Spleen (tissue), 7 donors: ENCODE measurements around the gene MYH14.

Experiments used
- POLR2A ChIP-seq, 3 donors: fragments of 450-650 bp; IDR thresholded peaks; one replicate each; pipeline ENCODE4 v1.5.1; 2017; ENCODE audit warnings: antibody characterized with exemption in 3 of 3, mild to moderate bottlenecking in 1 of 3
- POLR2AphosphoS5 ChIP-seq, 3 donors: sonication (generic); formaldehyde crosslinking; IDR thresholded peaks; one replicate each; pipeline ENCODE4 v1.5.1; 2017; ENCODE audit warnings: antibody characterized with exemption in 3 of 3
- TF ChIP-seq, protein P1 (sequence below), 11 experiments: fragments of 200-600 bp in 7 of 11; fragments of 450-650 bp in 4 of 11; sonication (generic) in 4 of 11; IDR thresholded peaks in 8 of 11; conservative IDR thresholded peaks in 3 of 11; 1 replicate in 7 of 11; 2 replicates in 4 of 11; pipeline versions ENCODE4 v1.4.0 to v1.8.0; 2016 to 2021; ENCODE audit warnings: antibody characterized with exemption in 11 of 11, inconsistent platforms in 4 of 11, mild to moderate bottlenecking in 1 of 11
- donor health status: DM: no; HTN: no; CAD: no; lungs with moderate emphysema.
- donor health status: DM: no; HTN: no; CAD: no.
- donor health status: DM: no; HTN: no; CAD: no.

GRCh38 chr19:50272263-50272897, 69.0 kb downstream of the MYH14 start:
- TF ChIP-seq, protein P1, sequence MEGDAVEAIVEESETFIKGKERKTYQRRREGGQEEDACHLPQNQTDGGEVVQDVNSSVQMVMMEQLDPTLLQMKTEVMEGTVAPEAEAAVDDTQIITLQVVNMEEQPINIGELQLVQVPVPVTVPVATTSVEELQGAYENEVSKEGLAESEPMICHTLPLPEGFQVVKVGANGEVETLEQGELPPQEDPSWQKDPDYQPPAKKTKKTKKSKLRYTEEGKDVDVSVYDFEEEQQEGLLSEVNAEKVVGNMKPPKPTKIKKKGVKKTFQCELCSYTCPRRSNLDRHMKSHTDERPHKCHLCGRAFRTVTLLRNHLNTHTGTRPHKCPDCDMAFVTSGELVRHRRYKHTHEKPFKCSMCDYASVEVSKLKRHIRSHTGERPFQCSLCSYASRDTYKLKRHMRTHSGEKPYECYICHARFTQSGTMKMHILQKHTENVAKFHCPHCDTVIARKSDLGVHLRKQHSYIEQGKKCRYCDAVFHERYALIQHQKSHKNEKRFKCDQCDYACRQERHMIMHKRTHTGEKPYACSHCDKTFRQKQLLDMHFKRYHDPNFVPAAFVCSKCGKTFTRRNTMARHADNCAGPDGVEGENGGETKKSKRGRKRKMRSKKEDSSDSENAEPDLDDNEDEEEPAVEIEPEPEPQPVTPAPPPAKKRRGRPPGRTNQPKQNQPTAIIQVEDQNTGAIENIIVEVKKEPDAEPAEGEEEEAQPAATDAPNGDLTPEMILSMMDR (IDR thresholded peaks at IDR 0.05 in 8 of 11, conservative IDR thresholded peaks at IDR 0.05 in 3 of 11) = no peak
- TF ChIP-seq POLR2A (IDR thresholded peaks at IDR 0.05) (no peak), POLR2AphosphoS5 (IDR thresholded peaks at IDR 0.05) (no peak)
